Measurements from ENCODE around the gene TMIGD1.

The TMIGD1 gene

GRCh38 chr17:30323895-30324319, 9.9 kb downstream of the TMIGD1 start:
- DNase-seq, result no peak

- no peak for DNase-seq
Measured at GRCh38 chr17:30323262-30323894, 10.5 kb downstream of the TMIGD1 start.

- no peak for DNase-seq
Measured at GRCh38 chr17:30321314-30321713, 12.5 kb downstream of the TMIGD1 start.

- DNase-seq, result no peak
Measured at GRCh38 chr17:30318155-30318554, 15.7 kb downstream of the TMIGD1 start.

- DNase-seq, result no peak
Measured at GRCh38 chr17:30316736-30317135, 17.1 kb downstream of the TMIGD1 start.

- no peak for DNase-seq
Measured at GRCh38 chr17:30315106-30315505, 18.8 kb downstream of the TMIGD1 start.

GRCh38 chr17:30314474-30314873, 19.4 kb downstream of the TMIGD1 start:
- no peak for DNase-seq

GRCh38 chr17:30312226-30312625, 21.6 kb downstream of the TMIGD1 start:
- no peak for DNase-seq

- no peak for DNase-seq
Measured at GRCh38 chr17:30310562-30310961, 23.3 kb downstream of the TMIGD1 start.

GRCh38 chr17:30309591-30309990, 24.3 kb downstream of the TMIGD1 start:
- DNase-seq, result no peak

- DNase-seq, result no peak
Measured at GRCh38 chr17:30308406-30308805, 25.5 kb downstream of the TMIGD1 start.

- DNase-seq, result no peak
Measured at GRCh38 chr17:30304778-30305177, 29.1 kb downstream of the TMIGD1 start.

GRCh38 chr17:30302241-30302640, 31.6 kb downstream of the TMIGD1 start:
- DNase-seq, result no peak

- DNase-seq, result no peak
Measured at GRCh38 chr17:30300818-30301217, 33.0 kb downstream of the TMIGD1 start.

GRCh38 chr17:30299000-30299399, 34.9 kb downstream of the TMIGD1 start:
- no peak for DNase-seq

GRCh38 chr17:30297715-30298114, 36.1 kb downstream of the TMIGD1 start:
- no peak for DNase-seq

GRCh38 chr17:30296499-30297080, 37.3 kb downstream of the TMIGD1 start:
- DNase-seq, result no peak

GRCh38 chr17:30292286-30292858, 41.5 kb downstream of the TMIGD1 start:
- peak; percentile 15 for DNase-seq

- DNase-seq, result peak; percentile 73
Measured at GRCh38 chr17:30291543-30292285, 42.1 kb downstream of the TMIGD1 start, which contains the start of gene BLMH. BLMH (minus strand) TSS chr17:30291944; CDS start chr17:30291819, 125 bp downstream.

- DNase-seq, result peak; percentile 16
Measured at GRCh38 chr17:30290696-30291542, 42.9 kb downstream of the TMIGD1 start.

- no peak for DNase-seq
Measured at GRCh38 chr17:30290077-30290476, 43.8 kb downstream of the TMIGD1 start.

- DNase-seq, result no peak
Measured at GRCh38 chr17:30279156-30279555, 54.7 kb downstream of the TMIGD1 start.

- no peak for DNase-seq
Measured at GRCh38 chr17:30278032-30278431, 55.8 kb downstream of the TMIGD1 start.
